ENCODE measurements around the gene MSLN. TPM values are rescaled to one million over a fixed set of nuclear protein-coding genes. Genes with fewer than 3 reads are reported as not detected.

MSLN gene
- total RNA-seq, 2 donors from 2014 or later, result not detected

GRCh38 chr16:719815-720446 lies 40.6 kb upstream of the MSLN start:
- H3K4me1 Mint-ChIP-seq, result no peaks in the 10 kb centered on the region
- H3K27me3 Mint-ChIP-seq, result no peaks in the 10 kb centered on the region
- no peaks in the 10 kb centered on the region for H3K36me3 Mint-ChIP-seq (ENCODE audit: low read depth)
- H3K4me3 Mint-ChIP-seq, result peak overlapping the region; percentile 80
- H3K27ac Mint-ChIP-seq, result peak overlapping the region; percentile 66
- ATAC-seq (replicated peaks), result peak; percentile 3
- H3K9me3 Mint-ChIP-seq, result no peaks in the 10 kb centered on the region

- Mint-ChIP-seq H3K4me1 (no peaks in the 10 kb centered on the region), H3K27ac (peak overlapping the region; percentile 66), H3K4me3 (peak overlapping the region; percentile 80), H3K36me3 (ENCODE audit: low read depth) (no peaks in the 10 kb centered on the region), H3K27me3 (no peaks in the 10 kb centered on the region), H3K9me3 (no peaks in the 10 kb centered on the region)
- ATAC-seq (replicated peaks), result peak; percentile 57
Measured at GRCh38 chr16:720447-720989, 40.0 kb upstream of the MSLN start.

GRCh38 chr16:720990-721764 lies 39.4 kb upstream of the MSLN start, which contains the start of gene ANTKMT:
Gene ANTKMT (plus strand): TSS chr16:721146. CDS start chr16:721275, 129 bp downstream.
- Mint-ChIP-seq H3K9me3 (no peaks in the 10 kb centered on the region), H3K27me3 (no peaks in the 10 kb centered on the region), H3K4me3 (peak within 1 kb of the TSS; percentile 80), H3K27ac (peak within 1 kb of the TSS; percentile 66), H3K36me3 (ENCODE audit: low read depth) (no peaks in the 10 kb centered on the region), H3K4me1 (no peaks in the 10 kb centered on the region)
- peak; percentile 76 for ATAC-seq (replicated peaks)

- H3K4me3 Mint-ChIP-seq, result peak overlapping the region; percentile 34
- H3K36me3 Mint-ChIP-seq (ENCODE audit: low read depth), result no peaks in the 10 kb centered on the region
- H3K4me1 Mint-ChIP-seq, result no peaks in the 10 kb centered on the region
- H3K27ac Mint-ChIP-seq, result no peak overlapping the region
- H3K27me3 Mint-ChIP-seq, result no peaks in the 10 kb centered on the region
- no peaks in the 10 kb centered on the region for H3K9me3 Mint-ChIP-seq
- no peak for ATAC-seq (replicated peaks)
Measured at GRCh38 chr16:721765-722540, 38.6 kb upstream of the MSLN start.

GRCh38 chr16:722835-723633 lies 37.5 kb upstream of the MSLN start:
- Mint-ChIP-seq H3K9me3 (no peaks in the 10 kb centered on the region), H3K4me3 (peak overlapping the region; percentile 34), H3K27me3 (no peaks in the 10 kb centered on the region), H3K4me1 (no peaks in the 10 kb centered on the region), H3K36me3 (ENCODE audit: low read depth) (no peaks in the 10 kb centered on the region), H3K27ac (no peak overlapping the region)
- no peak for ATAC-seq (replicated peaks)

- H3K27ac Mint-ChIP-seq, result no peak overlapping the region
- H3K36me3 Mint-ChIP-seq (ENCODE audit: low read depth), result no peaks in the 10 kb centered on the region
- H3K27me3 Mint-ChIP-seq, result no peaks in the 10 kb centered on the region
- ATAC-seq (replicated peaks), result no peak
- H3K4me3 Mint-ChIP-seq, result no peak overlapping the region
- no peaks in the 10 kb centered on the region for H3K9me3 Mint-ChIP-seq
- no peaks in the 10 kb centered on the region for H3K4me1 Mint-ChIP-seq
Measured at GRCh38 chr16:723695-724094, 36.8 kb upstream of the MSLN start.

GRCh38 chr16:724188-725040 lies 36.1 kb upstream of the MSLN start:
- Mint-ChIP-seq H3K27me3 (no peaks in the 10 kb centered on the region), H3K4me3 (no peak overlapping the region), H3K4me1 (no peaks in the 10 kb centered on the region), H3K27ac (no peak overlapping the region), H3K36me3 (ENCODE audit: low read depth) (no peaks in the 10 kb centered on the region), H3K9me3 (no peaks in the 10 kb centered on the region)
- ATAC-seq (replicated peaks), result no peak

- H3K9me3 Mint-ChIP-seq, result no peaks in the 10 kb centered on the region
- ATAC-seq (replicated peaks), result no peak
- no peaks in the 10 kb centered on the region for H3K36me3 Mint-ChIP-seq (ENCODE audit: low read depth)
- H3K4me1 Mint-ChIP-seq, result no peaks in the 10 kb centered on the region
- H3K27me3 Mint-ChIP-seq, result no peaks in the 10 kb centered on the region
- no peak overlapping the region for H3K27ac Mint-ChIP-seq
- no peak overlapping the region for H3K4me3 Mint-ChIP-seq
Measured at GRCh38 chr16:725041-725376, 35.5 kb upstream of the MSLN start.

- Mint-ChIP-seq H3K27ac (no peak overlapping the region), H3K4me1 (no peaks in the 10 kb centered on the region)
- no peak for ATAC-seq (replicated peaks)
Measured at GRCh38 chr16:725463-726187, 34.9 kb upstream of the MSLN start.

GRCh38 chr16:726188-726437 lies 34.4 kb upstream of the MSLN start:
- Mint-ChIP-seq H3K36me3 (ENCODE audit: low read depth) (no peaks in the 10 kb centered on the region), H3K27ac (no peak overlapping the region), H3K27me3 (no peaks in the 10 kb centered on the region), H3K9me3 (no peaks in the 10 kb centered on the region), H3K4me1 (no peaks in the 10 kb centered on the region), H3K4me3 (peak overlapping the region; percentile 55)
- no peak for ATAC-seq (replicated peaks)

More at GRCh38 chr16:725463-726187, 34.9 kb upstream of the MSLN start:
- no peaks in the 10 kb centered on the region for H3K27me3 Mint-ChIP-seq
- H3K36me3 Mint-ChIP-seq (ENCODE audit: low read depth), result no peaks in the 10 kb centered on the region
- no peak overlapping the region for H3K4me3 Mint-ChIP-seq
- no peaks in the 10 kb centered on the region for H3K9me3 Mint-ChIP-seq

- peak; percentile 39 for ATAC-seq (replicated peaks)
- H3K36me3 Mint-ChIP-seq (ENCODE audit: low read depth), result no peaks in the 10 kb centered on the region
- H3K27me3 Mint-ChIP-seq, result no peaks in the 10 kb centered on the region
- no peak within 1 kb of the TSS for H3K27ac Mint-ChIP-seq
- H3K4me3 Mint-ChIP-seq, result peak within 1 kb of the TSS; percentile 55
- no peaks in the 10 kb centered on the region for H3K4me1 Mint-ChIP-seq
- no peaks in the 10 kb centered on the region for H3K9me3 Mint-ChIP-seq
Measured at GRCh38 chr16:726438-727290, 33.9 kb upstream of the MSLN start, which contains the start of the genes CCDC78 and HAGHL. Gene CCDC78 (minus strand): TSS chr16:726443. CDS start chr16:726367, 76 bp downstream. Gene HAGHL (plus strand): TSS chr16:727106. CDS start chr16:727510, 404 bp downstream.

GRCh38 chr16:727291-727977 lies 33.1 kb upstream of the MSLN start:
- no peaks in the 10 kb centered on the region for H3K9me3 Mint-ChIP-seq
- H3K27me3 Mint-ChIP-seq, result no peaks in the 10 kb centered on the region
- peaks cover 1% of the 10 kb centered on the region for H3K36me3 Mint-ChIP-seq (ENCODE audit: low read depth)
- no peak overlapping the region for H3K4me3 Mint-ChIP-seq
- no peak overlapping the region for H3K27ac Mint-ChIP-seq
- peak; percentile 27 for ATAC-seq (replicated peaks)
- H3K4me1 Mint-ChIP-seq, result no peaks in the 10 kb centered on the region
